Motor neuron (in vitro differentiated cells): Measurements from ENCODE around the gene TTYH1. TPM values are rescaled to one million over a fixed set of nuclear protein-coding genes. Genes with fewer than 3 reads are reported as not detected.
A peak's percentile ranks its signal among the peaks of the same experiment; 100 is the strongest.

Experiments
- ATAC-seq, 8 experiments: fragments of 200-7000 bp; cut with Tn5 transposase; replicated peaks in 6 of 8; 2 replicates each; pipeline ENCODE4 v1.8.0; 2021; ENCODE audit warnings: mild to moderate bottlenecking in 8 of 8, moderate library complexity in 8 of 8
- H3K27ac ChIP-seq, 2 donors: fragments of 250-450 bp; sonication (Bioruptor Pico); 2 replicates each; pipeline ENCODE4 v1.9.0; 2021; ENCODE audit warnings: antibody characterized with exemption in 2 of 2, mild to moderate bottlenecking in 2 of 2, moderate library complexity in 1 of 2
- H3K4me1 ChIP-seq, 2 donors: fragments of 250-450 bp; sonication (Bioruptor Pico); replicated peaks in 1 of 2; 2 replicates each; pipeline ENCODE4 v1.6.1; 2021; ENCODE audit warnings: antibody characterized with exemption in 2 of 2, mild to moderate bottlenecking in 2 of 2, moderate library complexity in 1 of 2
- H3K4me3 ChIP-seq, 5 donors: fragments of 250-450 bp; sonication (Bioruptor Pico); 2 replicates each; pipeline ENCODE4 v1.9.0; 2021; ENCODE audit warnings: antibody characterized with exemption in 5 of 5, mild to moderate bottlenecking in 5 of 5, moderate library complexity in 4 of 5
- WGBS, 10 experiments: fragments of 450-650 bp; shearing (Covaris generic); methylation state at CpG; one replicate each; pipeline ENCODE4 v1.0.0; 2022; 5-methylcytosine and 5-hydroxymethylcytosine counted together
- in situ Hi-C, 9 experiments: fragments of 400-800 bp; cut with MboI; loops; one replicate each; pipeline ENCODE4 v1.15.0; 2021; ENCODE audit warnings: low sequenced_read_pairs in 9 of 9, low pct_unique_long_range_greater_than_20kb in 2 of 9; ENCODE audit not compliant: unreplicated experiment in 9 of 9
- total RNA-seq, 8 experiments: library from RNA; unstranded; fragments of 300-600 nt; gene quantifications; 2 replicates each; pipeline versions ENCODE4 v1.2.3 to v1.2.4, GENCODE V29; 2022

Gene TTYH1
- total RNA-seq, 8 experiments from 2014 or later = 1.7 to 440 (median 160) TPM

DNA sequence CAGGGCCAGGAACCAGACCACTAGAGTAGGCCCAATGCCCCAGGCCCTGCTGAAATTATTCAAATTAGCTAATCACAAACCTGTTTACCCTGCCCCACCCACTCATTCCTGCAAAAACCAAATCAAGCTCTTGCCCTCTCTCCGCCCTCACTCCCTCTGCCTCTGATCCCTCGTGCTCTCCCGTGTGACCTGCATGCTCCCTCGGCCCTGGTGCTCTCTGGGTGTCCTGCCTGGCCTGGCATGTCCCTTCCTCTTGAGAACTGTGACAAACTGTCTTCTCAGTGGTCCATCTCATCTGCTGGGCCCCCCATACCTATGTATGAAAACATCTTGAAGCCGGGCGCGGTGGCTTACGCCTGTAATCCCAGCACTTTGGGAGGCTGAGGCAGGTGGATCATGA lies 12.2 kb upstream of the TTYH1 start:
- no peak overlapping the region for H3K4me3 ChIP-seq
- ATAC-seq = no peak
- 4 to 100% (median 68%) methylated on average over 3 to 5 of the region's 8 CpGs; no CpG with 5 or more reads in 5 of the 10 experiments for WGBS, 10 experiments
- no peaks in the 10 kb centered on the region for H3K4me1 ChIP-seq
- H3K27ac ChIP-seq = no peak overlapping the region
- in situ Hi-C loops = no loop called here

DNA sequence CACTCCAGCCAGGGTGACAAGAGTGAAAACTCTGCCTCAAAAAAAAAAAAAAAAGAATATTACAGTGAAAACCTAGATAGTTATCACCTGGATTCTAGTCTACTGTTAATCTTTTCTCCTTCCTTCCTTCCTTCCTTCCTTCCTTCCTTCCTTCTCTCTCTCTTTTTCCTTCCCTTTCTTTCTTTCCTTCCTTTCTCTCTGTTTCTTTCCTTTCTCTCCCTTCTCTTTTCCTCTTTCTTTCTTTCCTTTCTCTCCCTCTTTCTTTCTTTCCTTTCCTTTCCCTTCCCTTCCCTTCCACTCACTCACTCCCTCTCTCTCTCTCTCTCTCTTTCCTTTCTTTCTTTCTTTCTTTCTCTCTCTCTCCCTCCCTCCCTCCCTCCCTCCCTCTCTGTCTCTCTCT lies 9.6 kb upstream of the TTYH1 start:
- Histone ChIP-seq H3K4me3 (no peak overlapping the region), H3K27ac (no peak overlapping the region), H3K4me1 (peaks cover 0 to under 1% of the 10 kb centered on the region in 2 donors)
- ATAC-seq = no peak
- in situ Hi-C loops = no loop called here

DNA sequence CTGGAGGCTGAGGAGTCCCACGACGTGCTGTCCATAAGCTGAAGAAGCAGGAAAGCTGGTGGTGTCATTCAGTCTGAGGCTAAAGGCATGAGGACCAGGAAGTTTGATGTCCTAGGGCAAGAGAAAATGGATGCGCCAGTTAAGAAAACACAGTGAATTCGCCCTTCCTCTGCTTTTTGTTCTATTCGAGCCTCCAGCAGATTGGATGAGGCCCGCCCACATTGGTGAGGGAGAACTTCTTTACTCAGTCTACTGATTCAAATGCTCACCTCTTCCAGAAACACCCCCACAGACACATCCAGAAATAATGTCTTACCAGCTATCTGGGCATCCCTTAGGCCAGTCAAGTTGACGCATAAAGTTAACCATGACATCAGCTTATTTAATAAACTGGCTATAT lies 7.5 kb upstream of the TTYH1 start:
- 16 to 83% (median 65%) methylated on average over 3 to 6 of the region's 7 CpGs; no CpG with 5 or more reads in 2 of the 10 experiments for WGBS, 10 experiments
- Histone ChIP-seq H3K27ac (no peak overlapping the region), H3K4me3 (no peak overlapping the region), H3K4me1 (peaks cover 0 to 4% of the 10 kb centered on the region in 2 donors)
- ATAC-seq = no peak
- in situ Hi-C loops = no loop called here

DNA sequence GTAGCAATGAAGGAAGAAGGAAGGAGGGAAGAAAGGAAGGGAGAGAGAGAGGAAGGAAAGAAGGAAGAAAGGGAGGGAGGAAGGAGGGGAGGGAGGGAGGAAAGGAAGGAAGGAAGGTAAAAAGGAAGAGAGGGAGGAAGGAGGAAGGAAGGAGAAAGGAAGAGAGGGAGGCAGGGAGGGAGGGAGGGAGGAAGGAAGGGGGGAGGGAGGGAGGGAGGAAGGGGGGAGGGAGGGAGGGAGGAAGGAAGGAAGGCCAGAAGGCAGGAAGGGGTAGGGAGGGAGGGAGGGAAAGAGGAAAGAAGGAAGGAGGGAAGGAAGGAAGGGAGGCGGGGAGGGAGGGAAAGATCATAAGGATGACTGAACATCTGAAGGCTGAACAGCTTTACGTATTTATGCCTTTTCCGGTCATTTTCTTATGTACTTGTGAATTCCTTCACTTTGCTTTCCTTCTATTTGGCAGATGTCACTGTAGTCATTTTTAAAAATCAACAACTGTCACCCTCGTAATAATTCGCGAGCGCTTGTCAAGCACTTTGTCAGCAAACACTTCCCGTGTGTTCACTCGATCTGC lies 6.7 kb upstream of the TTYH1 start:
- in situ Hi-C loops = no loop called here
- 37 to 98% (median 65%) methylated on average over 1 to 6 of the region's 9 CpGs; no CpG with 5 or more reads in 1 of the 10 experiments for WGBS, 10 experiments
- no peak for ATAC-seq

DNA sequence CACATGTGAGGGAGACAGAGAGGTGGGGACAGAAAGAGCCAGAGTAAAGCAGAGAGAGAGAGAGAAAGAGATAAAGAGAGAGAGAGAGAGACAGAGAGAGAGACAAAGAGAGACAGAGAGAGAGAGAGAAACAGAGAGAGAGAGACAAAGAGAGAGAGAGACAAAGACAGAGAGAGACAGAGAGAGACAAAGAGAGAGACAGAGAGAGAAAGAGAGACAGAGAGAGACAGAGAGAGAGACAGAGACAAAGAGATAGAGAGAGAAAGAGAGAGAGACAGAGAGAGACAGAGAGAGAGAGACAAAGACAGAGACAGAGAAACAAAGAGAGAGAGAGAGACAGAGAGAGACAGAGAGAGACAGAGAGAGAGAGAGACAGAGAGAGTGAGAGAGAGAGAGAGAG lies 4.2 kb upstream of the TTYH1 start:
- Histone ChIP-seq H3K4me3 (no peak overlapping the region), H3K27ac (no peak overlapping the region), H3K4me1 (peaks cover 3 to 12% of the 10 kb centered on the region in 2 donors)
- no peak for ATAC-seq
- in situ Hi-C loops = no loop called here

More for the DNA sequence above, 6.7 kb upstream of the TTYH1 start:
- H3K4me3 ChIP-seq = no peak overlapping the region
- no peak overlapping the region for H3K27ac ChIP-seq
- peaks cover 0 to 4% of the 10 kb centered on the region in 2 donors for H3K4me1 ChIP-seq

DNA sequence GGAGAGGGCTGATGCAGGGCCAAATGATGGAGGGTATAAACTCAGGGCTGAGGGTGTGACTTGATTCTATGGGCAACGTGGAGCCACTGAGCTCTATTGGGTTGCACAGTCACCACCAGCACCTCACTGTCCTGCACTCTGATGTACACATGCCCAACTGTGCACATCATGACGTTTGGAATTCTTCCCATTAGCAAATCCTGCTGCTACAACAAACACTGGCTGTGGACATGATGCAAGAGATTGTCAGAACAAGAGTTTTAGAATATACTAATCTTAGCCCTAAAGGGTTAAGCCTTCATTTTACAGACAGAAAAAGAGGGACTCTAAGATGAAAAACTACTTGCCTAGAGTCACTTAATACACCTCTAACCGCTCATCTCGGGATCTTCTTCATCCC lies 2.4 kb upstream of the TTYH1 start:
- in situ Hi-C loops = no loop called here
- no peak overlapping the region for H3K27ac ChIP-seq
- peaks cover 10 to 19% of the 10 kb centered on the region in 2 donors for H3K4me1 ChIP-seq
- no peak for ATAC-seq
- no peak overlapping the region for H3K4me3 ChIP-seq
- WGBS, 10 experiments = 0 to 100% (median 60%) methylated on average over 1 to 3 of the region's 4 CpGs; no CpG with 5 or more reads in 2 of the 10 experiments

DNA sequence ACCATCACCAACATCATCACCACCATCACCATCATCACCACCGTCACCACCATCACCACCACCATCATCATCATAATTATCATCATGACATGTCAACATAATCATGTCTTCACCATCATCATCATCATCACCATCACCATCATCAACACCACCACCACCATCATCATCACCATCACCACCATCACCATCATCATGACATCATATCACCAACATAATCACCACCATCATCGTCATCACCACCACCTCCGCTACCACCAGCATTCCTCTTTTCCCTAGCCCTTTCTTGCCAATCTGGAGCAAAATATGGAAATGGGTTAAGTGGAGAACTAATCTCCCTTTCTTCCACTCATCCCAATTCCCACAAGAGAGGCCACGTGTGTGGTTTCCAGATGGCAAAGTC lies 1.1 kb upstream of the TTYH1 start:
- H3K27ac ChIP-seq = no peak overlapping the region
- ATAC-seq = no peak
- in situ Hi-C loops = no loop called here

DNA sequence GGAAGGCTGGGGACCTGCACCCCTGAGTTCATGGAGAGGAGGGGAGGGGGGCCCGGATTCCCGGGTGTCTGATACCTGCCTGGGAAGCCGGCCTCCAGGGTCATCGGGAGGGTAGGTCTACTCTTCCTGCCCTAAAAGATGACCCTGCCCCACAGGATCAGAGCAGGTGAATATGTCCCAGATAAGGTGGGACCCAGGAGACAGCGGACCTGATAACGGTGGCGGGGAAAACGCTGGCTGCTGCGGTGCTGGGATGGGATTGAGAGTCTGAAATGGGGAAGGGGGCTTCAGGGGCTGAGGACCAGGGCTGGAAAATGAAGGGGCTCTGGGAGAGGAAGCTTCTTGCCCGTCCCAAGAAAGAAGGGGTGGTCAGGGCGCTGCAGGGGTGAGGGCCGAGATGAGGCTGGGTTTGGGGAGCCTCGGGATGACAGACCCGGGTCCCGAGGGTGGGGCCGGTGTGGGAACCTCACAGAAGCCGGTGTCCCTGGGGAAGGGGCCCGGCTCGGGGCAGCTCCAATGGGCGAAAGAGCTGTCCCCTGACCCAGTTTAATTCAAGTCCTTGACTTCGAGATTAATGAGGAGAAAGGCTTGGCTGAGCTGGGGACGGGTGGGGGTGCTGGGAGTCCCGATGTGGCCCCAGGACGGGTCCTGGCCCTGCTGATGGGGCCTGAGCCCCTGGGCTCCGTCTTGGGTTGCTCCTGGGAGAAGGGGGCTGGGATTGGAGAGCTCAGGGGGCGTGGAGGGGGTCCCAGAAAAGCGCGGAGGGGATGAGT lies 823 bp downstream of the TTYH1 start:
- Histone ChIP-seq H3K27ac (peak overlapping the region; percentile 61 to 83), H3K4me3 (peak overlapping the region; percentile 56 to 94 (median 66)), H3K4me1 (peaks cover 32 to 37% of the 10 kb centered on the region in 2 donors)
- peak in 1 of 8 experiments; percentile 1 for ATAC-seq
- in situ Hi-C loops = no loop called here
- 0% methylated on average over 2 of the region's 28 CpGs; no CpG with 5 or more reads in 9 of the 10 experiments for WGBS, 10 experiments

More for the DNA sequence above, 1.1 kb upstream of the TTYH1 start:
- Histone ChIP-seq H3K4me1 (peaks cover 21 to 32% of the 10 kb centered on the region in 2 donors), H3K4me3 (no peak overlapping the region)
- 64 to 100% (median 92%) methylated on average over 1 to 4 of the region's 4 CpGs; no CpG with 5 or more reads in 3 of the 10 experiments for WGBS, 10 experiments

DNA sequence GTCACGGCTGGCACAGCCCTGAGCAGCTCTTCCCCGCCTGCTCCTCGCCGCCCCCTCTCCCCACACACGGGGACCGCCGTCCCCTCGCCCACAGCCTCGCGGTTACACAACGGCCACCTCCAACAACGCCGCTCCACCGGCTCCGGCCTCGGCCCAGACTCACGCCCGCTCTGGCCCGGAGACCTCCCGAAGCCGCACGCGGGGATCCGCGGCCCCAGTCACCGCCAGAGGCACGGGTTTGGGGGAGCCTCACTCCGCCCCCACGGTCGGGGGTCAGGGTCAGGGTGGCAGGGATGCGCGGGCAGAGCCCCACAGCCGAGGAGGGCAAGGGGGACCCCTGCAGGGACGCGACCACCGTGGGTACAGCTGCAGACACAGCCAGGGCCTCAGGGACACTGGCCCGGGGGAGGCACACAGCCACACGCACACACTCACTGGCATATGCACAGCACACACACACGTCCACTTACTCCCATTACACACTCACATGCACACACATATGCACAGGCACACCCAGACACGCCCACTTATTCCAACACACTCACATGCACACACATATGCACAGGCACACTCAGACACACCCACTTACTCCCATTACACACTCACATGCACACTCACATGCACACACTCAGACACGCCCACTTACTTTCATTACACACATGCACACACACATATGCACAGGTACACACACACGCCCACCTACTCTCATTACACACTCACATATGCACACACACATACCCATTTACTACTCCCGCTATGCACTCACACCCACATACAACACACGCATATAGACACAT lies 1.6 kb downstream of the TTYH1 start:
- in situ Hi-C loops = no loop called here
- peak overlapping the region; percentile 61 to 83 for H3K27ac ChIP-seq
- 40 to 100% (median 51%) methylated on average over 1 to 5 of the region's 44 CpGs; no CpG with 5 or more reads in 4 of the 10 experiments for WGBS, 10 experiments
- H3K4me3 ChIP-seq = peak overlapping the region; percentile 56 to 94 (median 66)
- ATAC-seq = no peak
- peaks cover 40 to 45% of the 10 kb centered on the region in 2 donors for H3K4me1 ChIP-seq

DNA sequence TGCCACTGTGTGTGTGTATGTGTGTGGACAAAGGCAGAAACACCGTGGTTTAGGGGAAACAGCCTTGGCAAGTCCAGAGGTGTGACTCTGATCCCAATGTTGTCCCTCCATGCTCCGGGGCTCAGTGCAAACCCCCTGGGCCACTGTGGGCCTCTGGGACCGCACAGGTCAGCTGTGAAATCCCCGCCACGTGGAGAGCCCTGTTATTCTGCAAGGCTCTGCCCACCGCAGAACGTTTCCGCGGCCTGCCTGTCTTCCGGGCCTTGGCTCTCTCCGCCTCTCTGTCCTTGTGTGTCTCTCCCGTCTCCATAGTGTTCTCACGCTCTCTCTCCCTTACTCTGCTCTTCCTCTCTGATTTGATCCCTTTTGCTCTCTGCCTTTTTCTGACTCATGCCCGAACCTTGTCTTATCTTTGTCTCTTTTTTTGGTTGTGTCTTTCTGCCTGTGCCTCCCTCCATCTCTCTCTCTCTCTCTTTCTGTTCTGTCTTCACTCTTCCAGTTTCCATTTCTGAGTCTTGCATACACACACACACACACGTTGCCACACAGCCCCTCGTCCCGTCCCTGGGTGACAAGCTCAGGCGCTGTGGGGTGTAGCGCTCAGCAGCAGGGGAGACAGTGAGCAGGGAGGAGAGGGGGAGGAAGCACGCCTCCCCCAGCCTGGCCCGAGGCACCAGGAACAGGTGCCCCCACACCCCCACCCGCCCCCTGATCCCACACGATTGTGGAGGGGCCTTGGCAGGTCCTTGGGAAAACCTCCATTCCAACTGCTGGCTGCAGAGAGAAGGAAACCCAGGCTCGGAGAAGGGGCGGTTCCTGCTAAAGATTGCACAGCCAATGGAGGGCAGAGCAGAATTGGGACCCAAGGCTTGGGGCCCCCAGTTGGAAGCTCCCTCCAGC lies 3.0 kb downstream of the TTYH1 start:
- H3K27ac ChIP-seq = peak overlapping the region; percentile 71 to 72
- H3K4me3 ChIP-seq = peak overlapping the region; percentile 0 to 94 (median 66)
- ATAC-seq = peak; percentile 2 to 33 (median 14)
- in situ Hi-C loops = no loop called here
- H3K4me1 ChIP-seq = peaks cover 43 to 52% of the 10 kb centered on the region in 2 donors
- 0 to 33% (median 10%) methylated on average over 3 to 13 of the region's 25 CpGs for WGBS, 10 experiments

DNA sequence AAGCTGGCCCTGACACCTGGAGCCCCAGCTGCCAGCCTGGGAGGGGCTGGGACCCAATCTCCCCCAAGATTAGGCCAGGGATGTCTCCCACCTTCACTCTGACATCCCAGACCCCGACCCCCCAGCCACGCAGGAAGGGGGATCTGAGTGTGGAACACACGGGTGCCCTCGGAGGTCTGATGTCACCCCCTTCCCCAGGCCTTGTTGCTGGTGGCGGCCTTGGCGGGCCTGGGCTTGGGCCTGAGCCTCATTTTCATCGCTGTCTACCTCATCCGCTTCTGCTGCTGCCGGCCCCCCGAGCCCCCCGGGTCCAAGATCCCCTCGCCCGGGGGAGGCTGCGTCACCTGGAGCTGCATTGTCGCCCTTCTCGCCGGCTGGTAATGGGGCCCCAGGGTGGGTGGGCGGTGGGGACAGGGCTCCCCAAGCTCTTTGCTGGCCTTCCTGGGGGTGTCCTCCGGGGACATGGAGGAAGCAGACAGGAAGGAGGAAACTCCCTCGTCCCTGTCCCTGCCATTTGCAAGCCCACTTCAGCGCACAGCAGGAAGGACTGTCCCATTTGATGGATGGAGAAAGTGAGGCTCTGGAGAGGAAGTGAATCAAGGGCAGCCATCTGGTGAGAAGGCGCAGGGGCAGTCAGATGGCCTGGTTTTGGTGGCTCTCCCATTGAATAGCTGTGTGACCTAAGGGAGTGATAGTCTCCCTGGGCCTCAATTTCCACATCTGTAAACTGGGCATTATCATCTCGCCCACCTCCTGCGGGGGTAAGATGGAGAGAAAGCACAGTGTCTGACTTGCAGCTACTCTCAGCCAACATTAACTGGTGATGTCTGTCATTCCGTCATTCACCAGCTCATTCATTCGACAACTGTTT lies 3.9 kb downstream of the TTYH1 start:
- H3K4me1 ChIP-seq = peaks cover 43 to 52% of the 10 kb centered on the region in 2 donors
- ATAC-seq = no peak
- H3K4me3 ChIP-seq = peak overlapping the region in 3 of 5 donors; percentile 10 to 94 (median 84)
- H3K27ac ChIP-seq = peak overlapping the region; percentile 71 to 74
- WGBS, 10 experiments = 30 to 100% (median 90%) methylated on average over 1 to 7 of the region's 26 CpGs; no CpG with 5 or more reads in 3 of the 10 experiments
- in situ Hi-C loops = no loop called here

DNA sequence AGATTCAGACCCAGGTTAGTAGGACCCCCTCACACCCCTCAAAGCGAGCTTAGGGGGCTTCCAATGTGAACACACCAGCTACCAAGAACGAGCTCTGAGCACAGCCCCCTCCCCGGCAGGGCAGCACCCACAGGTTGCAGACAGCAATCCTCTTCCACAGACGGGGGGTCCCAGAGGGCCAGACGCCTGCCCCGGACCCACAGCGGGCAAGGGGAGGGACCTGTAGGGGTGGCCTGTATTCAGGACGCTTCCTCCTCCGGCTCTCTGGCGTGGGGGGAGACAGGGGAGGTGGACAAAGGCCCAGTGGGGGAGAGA lies 4.8 kb downstream of the TTYH1 start:
- 0 to 29% (median 10%) methylated on average over 1 of the region's 10 CpGs; no CpG with 5 or more reads in 6 of the 10 experiments for WGBS, 10 experiments
- H3K27ac ChIP-seq = peak overlapping the region; percentile 74 to 88
- H3K4me3 ChIP-seq = peak overlapping the region in 1 of 5 donors; percentile 25
- H3K4me1 ChIP-seq = peaks cover 40 to 45% of the 10 kb centered on the region in 2 donors
- in situ Hi-C loops = no loop called here
- ATAC-seq = no peak
